ENCODE results near the gene ROGDI. TPM values are rescaled to one million over a fixed set of nuclear protein-coding genes. Genes with fewer than 3 reads are reported as not detected.

Gene ROGDI
- total and polyA plus RNA-seq, 10 of the 15 experiments (the other 5 are each of a cell fraction or from before 2014, with no cell fraction given), result 0.40 to 23.5 (median 12.3) TPM

GRCh38 chr16:4846901-4847773 is 44.7 kb upstream of the ROGDI start, which contains the start of the genes GLYR1 and UBN1 (continued):
- TF ChIP-seq HSF1 (IDR thresholded peaks at IDR 0.05; ENCODE audit: low read depth, low read length) (no peak), POLR2AphosphoS5 (IDR thresholded peaks at IDR 0.05; ENCODE audit: low read length) (peak; percentile 87), ZBTB40 (IDR thresholded peaks at IDR 0.05; ENCODE audit: borderline replicate concordance) (no peak), FOXK2 (IDR thresholded peaks at IDR 0.05) (no peak), SUPT20H (IDR thresholded peaks at IDR 0.05; ENCODE audit: borderline replicate concordance, control insufficient read depth, low read depth, low read length) (no peak), PKNOX1 (IDR thresholded peaks at IDR 0.05) (peak; percentile 50; the same call in 1 of the 2 replicates), E2F4 (IDR thresholded peaks at IDR 0.05; ENCODE audit: low read depth, low read length) (no peak), USF2 (IDR thresholded peaks at IDR 0.05; ENCODE audit: borderline replicate concordance, low read depth, low read length) (peak; percentile 99), RAD51 (IDR thresholded peaks at IDR 0.05) (peak; percentile 98), CHD4 (IDR thresholded peaks at IDR 0.05) (no peak), PAX5 (IDR thresholded peaks at IDR 0.05; ENCODE audit: borderline replicate concordance, low read depth, low read length) (peak; percentile 41; the same call in 1 of the 2 replicates), IKZF1 (conservative IDR thresholded peaks at IDR 0.05) (peak; percentile 91), CBFB (IDR thresholded peaks at IDR 0.05; ENCODE audit: low read depth) (no peak), SMARCA5 (IDR thresholded peaks at IDR 0.05) (no peak), CBX5 (IDR thresholded peaks at IDR 0.05; ENCODE audit: low read depth) (0 out of 2 replicates have a peak, but pooled peaks have one; percentile 34), PBX3 (IDR thresholded peaks at IDR 0.05; ENCODE audit: insufficient replicate concordance, low read depth, low read length) (no peak)
